ENCODE data around the gene PLEKHG2. TPM values are rescaled to one million over a fixed set of nuclear protein-coding genes. Genes with fewer than 3 reads are reported as not detected.

Gene PLEKHG2
- total and polyA plus RNA-seq, 9 of the 15 experiments (the other 6 are each of a cell fraction or from before 2014, with no cell fraction given) = 0.98 to 45.7 (median 9.8) TPM

DNA sequence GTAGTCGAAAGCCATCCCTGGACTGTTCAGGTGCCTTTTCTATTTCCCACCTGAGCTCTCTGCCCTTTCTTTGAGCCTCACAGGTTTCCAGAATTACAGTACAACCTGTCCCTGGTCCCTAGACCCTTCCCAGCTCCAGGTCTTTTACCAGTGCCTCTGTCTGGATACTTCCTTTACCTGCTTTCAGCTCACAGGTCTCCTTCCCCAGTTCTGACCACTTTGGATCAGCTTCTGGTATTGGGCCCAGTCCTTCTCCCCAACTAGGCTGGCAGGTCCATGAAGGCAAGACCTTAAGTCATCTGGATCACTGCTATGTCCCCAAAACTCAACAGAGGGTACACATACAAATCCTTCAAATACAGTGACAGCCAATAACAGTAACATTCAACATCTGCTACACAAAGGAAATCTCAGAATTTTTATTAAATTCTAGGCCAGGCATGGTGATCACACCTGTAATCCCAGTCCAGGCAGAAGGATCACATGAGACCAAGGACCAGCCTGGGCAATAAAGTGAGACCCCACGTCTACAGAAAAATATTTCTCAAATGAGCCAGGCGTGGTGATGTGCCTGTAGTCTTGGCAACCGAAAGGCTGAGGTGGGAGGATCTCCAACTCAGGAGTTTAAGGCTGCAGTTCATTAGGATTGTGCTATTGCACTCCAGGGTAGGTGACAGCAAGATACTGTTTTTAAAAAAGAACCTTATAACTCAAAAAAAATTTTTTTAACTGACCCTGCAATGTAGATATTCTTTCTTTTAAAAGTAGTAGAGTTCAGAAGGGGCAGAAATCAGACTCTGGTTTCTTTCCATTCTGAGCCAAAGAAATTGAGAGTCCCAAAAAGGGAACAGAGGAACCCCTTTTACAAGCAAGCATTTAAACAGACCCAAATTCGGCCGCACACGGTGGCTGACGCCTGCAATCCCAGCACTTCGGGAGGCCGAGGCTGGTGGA, 21.9 kb downstream of the PLEKHG2 start (continued):
- TF ChIP-seq, protein P1, sequence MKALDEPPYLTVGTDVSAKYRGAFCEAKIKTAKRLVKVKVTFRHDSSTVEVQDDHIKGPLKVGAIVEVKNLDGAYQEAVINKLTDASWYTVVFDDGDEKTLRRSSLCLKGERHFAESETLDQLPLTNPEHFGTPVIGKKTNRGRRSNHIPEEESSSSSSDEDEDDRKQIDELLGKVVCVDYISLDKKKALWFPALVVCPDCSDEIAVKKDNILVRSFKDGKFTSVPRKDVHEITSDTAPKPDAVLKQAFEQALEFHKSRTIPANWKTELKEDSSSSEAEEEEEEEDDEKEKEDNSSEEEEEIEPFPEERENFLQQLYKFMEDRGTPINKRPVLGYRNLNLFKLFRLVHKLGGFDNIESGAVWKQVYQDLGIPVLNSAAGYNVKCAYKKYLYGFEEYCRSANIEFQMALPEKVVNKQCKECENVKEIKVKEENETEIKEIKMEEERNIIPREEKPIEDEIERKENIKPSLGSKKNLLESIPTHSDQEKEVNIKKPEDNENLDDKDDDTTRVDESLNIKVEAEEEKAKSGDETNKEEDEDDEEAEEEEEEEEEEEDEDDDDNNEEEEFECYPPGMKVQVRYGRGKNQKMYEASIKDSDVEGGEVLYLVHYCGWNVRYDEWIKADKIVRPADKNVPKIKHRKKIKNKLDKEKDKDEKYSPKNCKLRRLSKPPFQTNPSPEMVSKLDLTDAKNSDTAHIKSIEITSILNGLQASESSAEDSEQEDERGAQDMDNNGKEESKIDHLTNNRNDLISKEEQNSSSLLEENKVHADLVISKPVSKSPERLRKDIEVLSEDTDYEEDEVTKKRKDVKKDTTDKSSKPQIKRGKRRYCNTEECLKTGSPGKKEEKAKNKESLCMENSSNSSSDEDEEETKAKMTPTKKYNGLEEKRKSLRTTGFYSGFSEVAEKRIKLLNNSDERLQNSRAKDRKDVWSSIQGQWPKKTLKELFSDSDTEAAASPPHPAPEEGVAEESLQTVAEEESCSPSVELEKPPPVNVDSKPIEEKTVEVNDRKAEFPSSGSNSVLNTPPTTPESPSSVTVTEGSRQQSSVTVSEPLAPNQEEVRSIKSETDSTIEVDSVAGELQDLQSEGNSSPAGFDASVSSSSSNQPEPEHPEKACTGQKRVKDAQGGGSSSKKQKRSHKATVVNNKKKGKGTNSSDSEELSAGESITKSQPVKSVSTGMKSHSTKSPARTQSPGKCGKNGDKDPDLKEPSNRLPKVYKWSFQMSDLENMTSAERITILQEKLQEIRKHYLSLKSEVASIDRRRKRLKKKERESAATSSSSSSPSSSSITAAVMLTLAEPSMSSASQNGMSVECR (CRISPR knock-in tag; IDR thresholded peaks at IDR 0.05) = peak; percentile 11; the same call in 1 of the 2 replicates
- TF ChIP-seq ILK (tag; IDR thresholded peaks at IDR 0.05; ENCODE audit: borderline replicate concordance, low read depth) = no peak
- TF ChIP-seq, protein P2, sequence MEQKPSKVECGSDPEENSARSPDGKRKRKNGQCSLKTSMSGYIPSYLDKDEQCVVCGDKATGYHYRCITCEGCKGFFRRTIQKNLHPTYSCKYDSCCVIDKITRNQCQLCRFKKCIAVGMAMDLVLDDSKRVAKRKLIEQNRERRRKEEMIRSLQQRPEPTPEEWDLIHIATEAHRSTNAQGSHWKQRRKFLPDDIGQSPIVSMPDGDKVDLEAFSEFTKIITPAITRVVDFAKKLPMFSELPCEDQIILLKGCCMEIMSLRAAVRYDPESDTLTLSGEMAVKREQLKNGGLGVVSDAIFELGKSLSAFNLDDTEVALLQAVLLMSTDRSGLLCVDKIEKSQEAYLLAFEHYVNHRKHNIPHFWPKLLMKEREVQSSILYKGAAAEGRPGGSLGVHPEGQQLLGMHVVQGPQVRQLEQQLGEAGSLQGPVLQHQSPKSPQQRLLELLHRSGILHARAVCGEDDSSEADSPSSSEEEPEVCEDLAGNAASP (IDR thresholded peaks at IDR 0.05) = no peak
- no peak for TF ChIP-seq NFXL1 (CRISPR knock-in tag; IDR thresholded peaks at IDR 0.05)
- no peak for TF ChIP-seq XRCC5 (IDR thresholded peaks at IDR 0.05; ENCODE audit: low read depth, low read length)
- TF ChIP-seq, protein P3, sequence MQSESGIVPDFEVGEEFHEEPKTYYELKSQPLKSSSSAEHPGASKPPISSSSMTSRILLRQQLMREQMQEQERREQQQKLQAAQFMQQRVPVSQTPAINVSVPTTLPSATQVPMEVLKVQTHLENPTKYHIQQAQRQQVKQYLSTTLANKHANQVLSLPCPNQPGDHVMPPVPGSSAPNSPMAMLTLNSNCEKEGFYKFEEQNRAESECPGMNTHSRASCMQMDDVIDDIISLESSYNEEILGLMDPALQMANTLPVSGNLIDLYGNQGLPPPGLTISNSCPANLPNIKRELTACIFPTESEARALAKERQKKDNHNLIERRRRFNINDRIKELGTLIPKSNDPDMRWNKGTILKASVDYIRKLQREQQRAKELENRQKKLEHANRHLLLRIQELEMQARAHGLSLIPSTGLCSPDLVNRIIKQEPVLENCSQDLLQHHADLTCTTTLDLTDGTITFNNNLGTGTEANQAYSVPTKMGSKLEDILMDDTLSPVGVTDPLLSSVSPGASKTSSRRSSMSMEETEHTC (IDR thresholded peaks at IDR 0.05) = no peak
- TF ChIP-seq, protein P4, sequence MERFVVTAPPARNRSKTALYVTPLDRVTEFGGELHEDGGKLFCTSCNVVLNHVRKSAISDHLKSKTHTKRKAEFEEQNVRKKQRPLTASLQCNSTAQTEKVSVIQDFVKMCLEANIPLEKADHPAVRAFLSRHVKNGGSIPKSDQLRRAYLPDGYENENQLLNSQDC (CRISPR knock-in tag; IDR thresholded peaks at IDR 0.05) = no peak
- TF ChIP-seq ZNF184 (CRISPR knock-in tag; IDR thresholded peaks at IDR 0.05) = no peak
- TF ChIP-seq TCF3 (CRISPR knock-in tag; IDR thresholded peaks at IDR 0.05) = no peak
- TF ChIP-seq ZNF121 (CRISPR knock-in tag; conservative IDR thresholded peaks at IDR 0.05) = no peak
- TF ChIP-seq, protein P5, sequence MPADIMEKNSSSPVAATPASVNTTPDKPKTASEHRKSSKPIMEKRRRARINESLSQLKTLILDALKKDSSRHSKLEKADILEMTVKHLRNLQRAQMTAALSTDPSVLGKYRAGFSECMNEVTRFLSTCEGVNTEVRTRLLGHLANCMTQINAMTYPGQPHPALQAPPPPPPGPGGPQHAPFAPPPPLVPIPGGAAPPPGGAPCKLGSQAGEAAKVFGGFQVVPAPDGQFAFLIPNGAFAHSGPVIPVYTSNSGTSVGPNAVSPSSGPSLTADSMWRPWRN (IDR thresholded peaks at IDR 0.05; ENCODE audit: low read depth) = no peak
- no peak for TF ChIP-seq JUN (IDR thresholded peaks at IDR 0.05; ENCODE audit: borderline replicate concordance, low read depth, low read length)
- no peak for TF ChIP-seq JUN (CRISPR knock-in tag; IDR thresholded peaks at IDR 0.05; ENCODE audit: borderline replicate concordance)
- TF ChIP-seq EP400 (IDR thresholded peaks at IDR 0.05) = no peak
- TF ChIP-seq, protein P6, sequence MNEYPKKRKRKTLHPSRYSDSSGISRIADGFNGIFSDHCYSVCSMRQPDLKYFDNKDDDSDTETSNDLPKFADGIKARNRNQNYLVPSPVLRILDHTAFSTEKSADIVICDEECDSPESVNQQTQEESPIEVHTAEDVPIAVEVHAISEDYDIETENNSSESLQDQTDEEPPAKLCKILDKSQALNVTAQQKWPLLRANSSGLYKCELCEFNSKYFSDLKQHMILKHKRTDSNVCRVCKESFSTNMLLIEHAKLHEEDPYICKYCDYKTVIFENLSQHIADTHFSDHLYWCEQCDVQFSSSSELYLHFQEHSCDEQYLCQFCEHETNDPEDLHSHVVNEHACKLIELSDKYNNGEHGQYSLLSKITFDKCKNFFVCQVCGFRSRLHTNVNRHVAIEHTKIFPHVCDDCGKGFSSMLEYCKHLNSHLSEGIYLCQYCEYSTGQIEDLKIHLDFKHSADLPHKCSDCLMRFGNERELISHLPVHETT (CRISPR knock-in tag; conservative IDR thresholded peaks at IDR 0.05 in 1 of 2, IDR thresholded peaks at IDR 0.05 in 1 of 2) = no peak
- TF ChIP-seq ZNF143 (CRISPR knock-in tag; IDR thresholded peaks at IDR 0.05) = no peak
